HFF-Myc (cell line): ENCODE data around the gene SH3GLB1.

ENCODE experiments used
- DNase-seq: peaks from one replicate; pipeline ENCODE4 v3.0.0-alpha.2; 2011; ENCODE audit warnings: low read depth; ENCODE audit errors: extremely low read depth
- H3K4me3 ChIP-seq: replicated peaks from 2 replicates; pipeline ENCODE4 v1.5.1; 2011; ENCODE audit warnings: low read depth, mild to moderate bottlenecking, control low read depth, low read length
- TF ChIP-seq, protein P1 (sequence below): IDR thresholded peaks from 2 replicates; pipeline ENCODE4 v1.5.1; 2012; ENCODE audit warnings: mild to moderate bottlenecking, low read depth, low read length, control low read depth; ENCODE audit errors: missing control alignments

SH3GLB1 gene

DNA sequence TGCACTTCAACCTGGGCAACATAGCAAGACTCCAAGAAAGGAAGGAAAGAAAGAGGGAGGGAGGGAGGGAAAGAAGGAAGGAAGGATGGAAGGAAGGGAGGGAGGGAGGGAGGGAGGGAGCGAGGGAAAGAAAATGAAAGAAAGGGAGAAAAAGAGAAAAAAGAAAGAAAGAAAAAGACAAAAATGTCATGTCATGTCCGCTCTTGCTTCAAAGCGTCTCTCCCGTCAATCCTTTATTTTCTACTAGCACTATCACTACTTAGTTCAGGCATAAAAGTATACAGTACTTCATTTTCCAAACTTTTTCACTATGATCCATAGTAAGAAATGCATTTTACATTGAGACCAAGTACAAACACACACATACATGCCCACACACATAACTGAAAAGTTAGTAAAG is 64.7 kb downstream of the SH3GLB1 start:
- no peak overlapping the region for H3K4me3 ChIP-seq
- DNase-seq: no peak
- TF ChIP-seq, protein P1, sequence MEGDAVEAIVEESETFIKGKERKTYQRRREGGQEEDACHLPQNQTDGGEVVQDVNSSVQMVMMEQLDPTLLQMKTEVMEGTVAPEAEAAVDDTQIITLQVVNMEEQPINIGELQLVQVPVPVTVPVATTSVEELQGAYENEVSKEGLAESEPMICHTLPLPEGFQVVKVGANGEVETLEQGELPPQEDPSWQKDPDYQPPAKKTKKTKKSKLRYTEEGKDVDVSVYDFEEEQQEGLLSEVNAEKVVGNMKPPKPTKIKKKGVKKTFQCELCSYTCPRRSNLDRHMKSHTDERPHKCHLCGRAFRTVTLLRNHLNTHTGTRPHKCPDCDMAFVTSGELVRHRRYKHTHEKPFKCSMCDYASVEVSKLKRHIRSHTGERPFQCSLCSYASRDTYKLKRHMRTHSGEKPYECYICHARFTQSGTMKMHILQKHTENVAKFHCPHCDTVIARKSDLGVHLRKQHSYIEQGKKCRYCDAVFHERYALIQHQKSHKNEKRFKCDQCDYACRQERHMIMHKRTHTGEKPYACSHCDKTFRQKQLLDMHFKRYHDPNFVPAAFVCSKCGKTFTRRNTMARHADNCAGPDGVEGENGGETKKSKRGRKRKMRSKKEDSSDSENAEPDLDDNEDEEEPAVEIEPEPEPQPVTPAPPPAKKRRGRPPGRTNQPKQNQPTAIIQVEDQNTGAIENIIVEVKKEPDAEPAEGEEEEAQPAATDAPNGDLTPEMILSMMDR: no peak

DNA sequence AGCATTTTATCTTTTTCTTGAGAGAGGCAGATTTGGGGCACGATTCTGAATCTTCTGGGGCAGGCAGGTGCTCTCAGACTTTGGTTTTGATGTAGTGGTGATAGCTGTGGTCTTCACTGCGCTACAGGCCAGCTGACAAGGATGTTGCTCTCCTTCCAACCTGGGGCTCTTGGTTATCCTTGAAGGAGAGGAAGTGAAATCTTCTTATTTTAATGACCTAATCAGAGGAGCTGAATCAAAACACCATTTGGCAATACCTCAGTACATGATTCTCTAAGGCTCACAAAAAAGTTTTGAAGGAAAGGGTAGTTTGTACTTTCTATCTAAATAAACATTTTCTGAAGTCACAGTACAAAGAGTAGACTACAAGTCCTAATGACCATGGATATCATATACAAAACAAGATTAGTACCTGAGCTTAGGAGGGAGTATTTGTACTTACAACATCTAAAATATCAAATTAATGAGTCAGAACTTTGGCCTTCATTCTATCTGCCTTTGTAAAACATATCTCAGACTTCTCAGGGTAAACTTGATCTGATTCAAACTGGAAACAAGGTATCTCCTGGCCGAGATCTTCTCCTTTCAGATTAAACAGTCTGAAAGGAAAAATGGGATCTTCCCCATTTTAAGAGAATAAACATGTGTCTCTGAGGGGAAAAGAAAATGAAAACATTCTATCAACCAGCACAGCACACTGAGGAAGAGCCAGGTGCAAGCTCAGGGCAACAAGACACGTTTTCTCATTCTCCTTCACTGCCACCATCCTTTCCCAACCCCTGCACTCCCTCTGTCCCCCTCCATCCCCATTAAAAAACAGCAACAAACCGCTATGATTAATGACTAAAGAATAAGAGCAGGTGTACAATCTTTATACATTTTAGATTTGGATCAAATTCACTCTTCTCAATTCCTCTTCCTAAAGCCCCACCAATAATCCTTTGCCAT is 69.2 kb downstream of the SH3GLB1 start:
- no peak overlapping the region for H3K4me3 ChIP-seq
- TF ChIP-seq, protein P1: no peak
- no peak for DNase-seq

DNA sequence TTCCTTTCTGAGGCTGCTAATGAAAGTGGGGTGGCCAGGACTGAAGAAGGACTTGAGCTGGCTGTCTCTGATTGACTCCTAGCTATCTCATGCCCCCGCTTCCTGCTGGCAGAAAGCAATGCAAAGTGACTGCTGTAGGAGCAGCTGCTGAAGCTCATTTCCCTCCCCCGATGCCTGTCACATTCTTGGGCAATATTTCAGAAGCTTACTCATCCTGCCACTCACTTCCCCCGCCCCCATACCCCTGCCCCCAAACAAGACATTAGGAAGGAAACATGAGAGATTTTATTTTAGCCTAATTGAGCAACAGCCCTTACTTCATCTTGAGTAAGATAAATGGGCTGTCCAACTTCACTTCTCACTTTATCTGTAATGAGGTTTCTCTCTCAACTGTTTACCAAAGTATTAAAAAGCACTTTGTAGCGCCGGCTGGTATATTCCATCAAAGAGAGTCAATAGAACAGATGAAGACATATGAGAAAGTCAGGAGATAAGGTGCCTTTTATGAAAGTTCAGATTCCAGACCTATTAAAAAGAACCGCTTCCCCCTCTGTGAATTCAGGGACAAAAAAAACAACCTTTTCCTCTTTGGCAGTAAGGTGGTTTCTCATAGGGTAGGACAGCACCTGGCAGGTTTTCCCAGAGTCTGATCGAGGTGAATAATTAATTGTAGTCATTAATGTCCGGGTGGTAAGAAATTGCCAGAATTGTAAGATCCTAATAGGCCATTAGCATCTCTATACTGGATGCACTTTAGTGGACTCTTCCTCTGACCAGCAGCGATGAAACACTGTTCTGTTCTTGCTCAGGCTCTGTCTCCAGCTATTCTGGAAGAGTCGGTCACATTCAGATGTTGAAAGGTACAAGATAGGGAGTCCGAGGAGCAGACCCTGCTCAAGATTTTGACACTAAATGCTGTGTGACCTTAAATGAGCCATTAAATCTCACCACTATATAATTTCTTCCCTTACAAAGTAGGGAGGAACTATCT is 70.2 kb downstream of the SH3GLB1 start:
- H3K4me3 ChIP-seq: no peak overlapping the region
- DNase-seq: peak; percentile 70
- TF ChIP-seq, protein P1: no peak

DNA sequence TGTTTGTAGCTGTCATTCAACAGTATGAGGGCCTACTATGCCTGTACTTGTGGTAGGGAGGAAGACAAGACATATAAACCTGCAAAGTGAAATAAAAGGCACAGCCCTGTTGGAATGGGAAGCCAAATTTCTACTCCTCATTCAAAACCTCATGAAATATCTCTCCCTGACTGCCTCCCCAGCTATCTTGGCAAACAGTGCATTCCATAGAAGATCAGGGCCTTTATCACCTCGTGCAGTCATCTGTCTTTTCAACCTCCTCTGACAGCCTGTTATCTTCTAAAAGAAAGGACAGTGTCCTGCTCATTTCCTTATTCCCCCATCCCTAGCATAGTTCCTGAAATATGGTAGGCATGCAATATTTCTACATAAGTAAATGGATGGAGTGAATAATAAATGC is 71.0 kb downstream of the SH3GLB1 start:
- TF ChIP-seq, protein P1: no peak
- DNase-seq: no peak

DNA sequence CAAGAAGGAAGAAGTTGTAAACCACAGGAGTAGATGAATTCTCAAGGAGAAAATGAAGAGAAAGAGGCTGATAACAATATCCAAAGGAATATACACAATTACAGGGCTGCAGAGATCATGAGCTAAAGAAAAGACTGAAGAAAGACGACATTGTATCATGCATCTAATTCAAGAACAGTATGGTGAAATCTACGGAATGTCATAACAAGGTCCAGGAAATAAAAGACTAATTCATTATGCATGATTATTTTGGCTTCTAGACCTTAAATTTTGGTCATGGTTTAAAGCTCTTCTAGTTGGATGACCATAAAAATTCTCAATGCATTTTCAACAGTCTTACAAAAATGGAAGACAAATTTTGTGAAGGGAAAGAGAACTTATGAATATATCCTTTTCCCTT is 71.7 kb downstream of the SH3GLB1 start:
- no peak overlapping the region for H3K4me3 ChIP-seq
- no peak for DNase-seq
- TF ChIP-seq, protein P1: no peak

More for the DNA sequence above, 71.0 kb downstream of the SH3GLB1 start:
- no peak overlapping the region for H3K4me3 ChIP-seq

DNA sequence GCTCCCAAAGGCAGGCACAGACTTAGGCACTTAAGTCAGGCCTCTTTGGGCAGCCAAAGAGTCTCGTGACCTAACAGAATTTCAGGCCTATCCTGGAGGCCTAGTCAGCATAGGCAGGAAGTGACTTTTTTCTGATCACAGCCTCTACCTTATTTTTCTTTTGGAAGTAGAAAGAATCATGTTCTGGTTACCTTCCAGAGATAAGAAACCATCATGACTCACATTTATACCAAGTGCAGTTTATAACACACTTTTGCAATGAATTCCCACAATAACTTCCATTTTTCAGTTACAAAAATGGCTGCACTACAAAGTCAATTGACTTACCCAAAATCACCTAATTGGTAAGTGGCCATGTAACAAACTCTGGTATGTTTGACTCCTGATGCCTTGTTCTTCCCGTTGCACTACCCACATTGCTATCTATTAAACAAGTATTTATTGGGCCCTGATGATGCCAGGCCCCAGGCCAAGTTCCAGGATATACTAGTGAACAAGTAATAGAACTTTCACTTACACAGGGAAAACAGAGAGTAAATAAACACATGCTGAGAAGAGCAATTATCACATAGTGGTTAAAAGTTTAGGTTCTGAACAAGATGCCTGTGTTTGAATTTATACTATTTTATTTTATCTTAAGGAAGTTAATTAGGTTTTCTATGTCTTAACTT is 74.3 kb downstream of the SH3GLB1 start:
- no peak for DNase-seq
- H3K4me3 ChIP-seq: no peak overlapping the region
- TF ChIP-seq, protein P1: no peak
